GM12878 (cell line): ENCODE data around the gene TBATA. TPM values are rescaled to one million over a fixed set of nuclear protein-coding genes. Genes with fewer than 3 reads are reported as not detected.

Experiments
- ATAC-seq: fragments of 200-7000 bp; cut with Tn5 transposase; 3 replicates; pipeline ENCODE4 v1.9.1; 2020; ENCODE audit warnings: mild to moderate bottlenecking, moderate library complexity
- BruUV-seq: library from RNA; stranded (reverse); fragments of 400-500 nt; replicated peaks from 2 replicates; lab custom pipeline; 2021; lab: Mats Ljungman, UMichigan
- CTCF ChIA-PET: fragments of 300-600 bp; sonication (Branson Sonifier 250); formaldehyde crosslinking; extraction: SDS; loops from one replicate; lab custom pipeline; 2021; ENCODE audit warnings: inconsistent platforms; lab: Yijun Ruan, JAX
- POLR2A ChIA-PET: fragments of 350-600 bp; formaldehyde crosslinking; extraction: SDS; loops from one replicate; lab custom pipeline; 2021; ENCODE audit warnings: inconsistent platforms; lab: Charles Lee
- RAD21 ChIA-PET: fragments of 300-600 bp; sonication (Branson Sonifier 250); formaldehyde crosslinking; loops from one replicate; lab custom pipeline; 2023; ENCODE audit warnings: antibody characterized with exemption; ENCODE audit not compliant: unreplicated experiment; lab: Charles Lee
- SMC1A ChIA-PET: fragments of 300-600 bp; sonication (Branson Sonifier 250); formaldehyde crosslinking; loops from one replicate; lab custom pipeline; 2023; ENCODE audit not compliant: unreplicated experiment, uncharacterized antibody; lab: Charles Lee
- DNase-seq: peaks from one replicate; pipeline ENCODE4 v3.0.0-alpha.2; 2011; ENCODE audit warnings: low read depth, low spot score
- FAIRE-seq: peaks from 3 replicates; lab custom pipeline; 2011; peaks lifted over from hg19 to GRCh38; lab: Jason Lieb, UNC
- H2AFZ ChIP-seq: 2 replicates; pipeline ENCODE4 v1.6.0; 2011; ENCODE audit warnings: low read depth, low read length, control low read depth; ENCODE audit not compliant: control insufficient read depth
- H3K27ac ChIP-seq: 2 replicates; pipeline ENCODE4 v1.5.1; 2011; ENCODE audit warnings: control low read depth; ENCODE audit not compliant: control insufficient read depth, insufficient read depth
- H3K27me3 ChIP-seq, 2 experiments: replicated peaks in 1 of 2; 2 replicates each; pipeline versions ENCODE4 v1.6.0 to v1.6.1; 2011; ENCODE audit warnings: low read length in 1 of 2; ENCODE audit not compliant: control insufficient read depth in 2 of 2, insufficient read depth in 2 of 2
- H3K36me3 ChIP-seq, 2 experiments: 2 replicates each; pipeline ENCODE4 v1.5.1; 2011; ENCODE audit warnings: low read length in 1 of 2; ENCODE audit not compliant: control insufficient read depth in 2 of 2, insufficient read depth in 2 of 2
- H3K4me1 ChIP-seq: 2 replicates; pipeline ENCODE4 v1.6.1; 2011; ENCODE audit warnings: mild to moderate bottlenecking, low read length, moderate library complexity, mixed read lengths; ENCODE audit not compliant: control insufficient read depth, insufficient read depth
- H3K4me2 ChIP-seq: 2 replicates; pipeline ENCODE4 v1.6.0; 2011; ENCODE audit warnings: control low read depth; ENCODE audit not compliant: control insufficient read depth, insufficient read depth
- H3K4me3 ChIP-seq: fragments of 200-600 bp; sonication (generic); 2 replicates; pipeline ENCODE4 v1.5.1; 2016
- H3K79me2 ChIP-seq: 2 replicates; pipeline ENCODE4 v1.6.0; 2011; ENCODE audit warnings: low read length; ENCODE audit not compliant: control insufficient read depth, insufficient read depth
- H3K9ac ChIP-seq: 2 replicates; pipeline ENCODE4 v1.8.0; 2011; ENCODE audit warnings: low read length, control low read depth, mixed read lengths; ENCODE audit not compliant: control insufficient read depth, insufficient read depth
- H3K9me3 ChIP-seq: replicated peaks from 3 replicates; pipeline ENCODE4 v1.5.1; 2011; ENCODE audit warnings: mild to moderate bottlenecking, low read length; ENCODE audit not compliant: control insufficient read depth, insufficient read depth
- H4K20me1 ChIP-seq: 2 replicates; pipeline ENCODE4 v1.6.0; 2011; ENCODE audit not compliant: control insufficient read depth, insufficient read depth
- BACH1 ChIP-seq: fragments of 450-650 bp; IDR thresholded peaks from 2 replicates; pipeline ENCODE4 v1.6.1; 2017; ENCODE audit warnings: mild to moderate bottlenecking, borderline replicate concordance
- CBX3 ChIP-seq: fragments of 200-600 bp; sonication (generic); IDR thresholded peaks from 2 replicates; pipeline ENCODE4 v1.6.1; 2016; ENCODE audit warnings: low read depth, borderline replicate concordance
- IKZF1 ChIP-seq: fragments of 450-650 bp; conservative IDR thresholded peaks from 2 replicates; pipeline ENCODE4 v1.6.1; 2017; ENCODE audit warnings: antibody characterized with exemption, mild to moderate bottlenecking
- POU2F2 ChIP-seq: IDR thresholded peaks from 3 replicates; pipeline ENCODE4 v1.6.1; 2011; ENCODE audit warnings: low read depth, mild to moderate bottlenecking, low read length, borderline replicate concordance
- RAD21 ChIP-seq: IDR thresholded peaks from 2 replicates; pipeline ENCODE4 v1.6.1; 2011; ENCODE audit warnings: mild to moderate bottlenecking, low read depth, low read length, moderate library complexity; ENCODE audit not compliant: insufficient read depth
- RB1 ChIP-seq: fragments of 450-650 bp; formaldehyde crosslinking; IDR thresholded peaks from 2 replicates; pipeline ENCODE4 v1.6.1; 2017; ENCODE audit warnings: mild to moderate bottlenecking, borderline replicate concordance
- RELA ChIP-seq: fragments of 450-650 bp; IDR thresholded peaks from 2 replicates; pipeline ENCODE4 v1.8.0; 2014; ENCODE audit warnings: borderline replicate concordance; ENCODE audit not compliant: partially characterized antibody
- SMARCA5 ChIP-seq: fragments of 450-650 bp; IDR thresholded peaks from 2 replicates; pipeline ENCODE4 v1.6.1; 2017; ENCODE audit warnings: mild to moderate bottlenecking
- TARDBP ChIP-seq: IDR thresholded peaks from 2 replicates; pipeline ENCODE4 v1.6.1; 2016; ENCODE audit warnings: borderline replicate concordance
- TBL1XR1 ChIP-seq: IDR thresholded peaks from 2 replicates; pipeline ENCODE4 v1.6.1; 2012; ENCODE audit warnings: low read depth, low read length, improper control_type of control experiment
- TCF12 ChIP-seq: IDR thresholded peaks from 2 replicates; pipeline ENCODE4 v1.6.1; 2011; ENCODE audit warnings: low read depth, mild to moderate bottlenecking, low read length
- ZNF592 ChIP-seq: fragments of 450-650 bp; IDR thresholded peaks from 2 replicates; pipeline ENCODE4 v1.6.1; 2017; ENCODE audit warnings: mild to moderate bottlenecking, moderate library complexity
- ZZZ3 ChIP-seq: IDR thresholded peaks from 2 replicates; pipeline ENCODE4 v1.6.1; 2011; ENCODE audit warnings: low read depth; ENCODE audit not compliant: control insufficient read depth, insufficient read length
- WGBS: methylation state at CpG from one replicate; pipeline ENCODE4 v1.1.6; 2016; ENCODE audit warnings: low lambda C conversion rate; ENCODE audit not compliant: insufficient replicate concordance, insufficient coverage; ENCODE audit errors: missing lambda C conversion rate; 5-methylcytosine and 5-hydroxymethylcytosine counted together
- in situ Hi-C: fragments of 300-500 bp; cut with MboI; formaldehyde crosslinking; loops from 9 replicates; pipeline ENCODE4 v1.14.3; 2018; ENCODE audit warnings: mixed read lengths
- intact Hi-C: fragments of 100-400 bp; cut with micrococcal nuclease; formaldehyde crosslinking; loops from one replicate; pipeline ENCODE4 v1.14.2; 2022; ENCODE audit not compliant: unreplicated experiment
- polyA plus RNA-seq, 11 experiments: library from polyadenylated mRNA; depleted of rRNA in 4 of 11; unstranded in 6 of 11; stranded (reverse) in 5 of 11; fragments of >200 nt; fragmentation: Nextera tagmentation in 4 of 11; fragmentation: Illumina TruSeq in 1 of 11; extraction: Ambion mirVana in 4 of 11; extraction: Trizol in 1 of 11; gene quantifications; 1 replicate in 1 of 11; 2 replicates in 10 of 11; pipeline versions ENCODE4 v1.2.1 to v1.2.3, GENCODE V29; 2011 to 2016; ENCODE audit warnings: inconsistent platforms in 2 of 11, missing spikeins in 2 of 11, low read depth in 1 of 11
- total RNA-seq, 4 experiments: library from RNA; depleted of rRNA in 3 of 4; stranded (reverse); fragments of >200 nt in 3 of 4; fragmentation: Illumina TruSeq in 1 of 4; extraction: Trizol in 1 of 4; gene quantifications; 2 replicates each; pipeline versions ENCODE4 v1.2.1 to v1.2.3, GENCODE V29; 2013 to 2021
- TF ChIP-seq, protein P1 (sequence below): fragments of 450-650 bp; IDR thresholded peaks from 2 replicates; pipeline ENCODE4 v1.6.1; 2017; ENCODE audit warnings: low read depth, mild to moderate bottlenecking, moderate library complexity

Gene TBATA
- total and polyA plus RNA-seq, 10 of the 15 experiments (the other 5 are each of a cell fraction or from before 2014, with no cell fraction given) = not detected

DNA sequence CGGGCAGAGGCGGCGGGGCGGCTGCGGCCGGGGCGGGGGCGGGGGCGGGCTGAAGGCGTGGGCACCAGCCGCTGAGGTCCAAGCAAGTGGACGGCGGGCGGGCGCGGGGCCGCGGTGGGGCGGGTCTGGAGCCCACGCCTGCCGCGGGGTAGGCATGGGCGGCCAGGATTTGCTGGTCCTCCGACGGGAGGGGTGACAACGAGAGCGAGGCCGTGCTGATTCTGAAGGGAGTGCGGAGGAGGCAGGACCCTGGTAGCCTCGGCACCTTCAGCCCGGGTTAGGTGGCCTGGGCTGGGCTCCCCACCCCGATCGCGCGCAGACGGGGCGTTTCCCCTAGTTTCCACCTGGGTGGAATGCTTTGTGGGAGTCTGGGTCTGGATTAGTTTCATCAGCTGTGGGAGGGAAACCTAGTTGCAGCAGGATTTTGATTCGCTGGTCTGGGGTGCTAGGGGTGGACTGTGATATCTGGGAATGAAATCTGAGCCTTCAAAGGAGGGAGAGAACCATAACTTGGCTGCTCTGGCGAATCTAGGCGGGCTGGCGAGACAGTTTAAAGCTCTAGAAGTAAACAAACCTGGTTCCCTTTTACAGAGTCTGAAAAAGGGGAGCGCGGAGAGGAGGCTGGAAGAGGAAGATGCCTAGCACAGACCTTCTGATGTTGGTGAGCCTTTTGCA is 31.2 kb upstream of the TBATA start:
- Histone ChIP-seq H3K4me2 (peak overlapping the region; percentile 78), H2AFZ (peak overlapping the region; percentile 51), H3K4me3 (peak overlapping the region; percentile 94), H3K36me3 (no peaks in the 10 kb centered on the region; a peak in 1 of 4 replicates), H3K4me1 (no peaks in the 10 kb centered on the region), H3K9ac (peak overlapping the region; percentile 77), H4K20me1 (no peaks in the 10 kb centered on the region; the same call in 1 of the 2 replicates), H3K9me3 (no peaks in the 10 kb centered on the region), H3K79me2 (peaks cover 3% of the 10 kb centered on the region; the same call in 1 of the 2 replicates), H3K27ac (no peak overlapping the region), H3K27me3 (no peaks in the 10 kb centered on the region)
- FAIRE-seq (no peak), DNase-seq (no peak), ATAC-seq (peak; percentile 74)
- intact Hi-C loops = no loop called here
- WGBS = 7% methylated on average over 25 of the region's 43 CpGs
- CTCF ChIA-PET = interaction anchor here (0.7 to 2.0 kb wide), 18 partner anchors 20 to 594 kb away, joined by 3 to 8 read pairs (median 4); no protein-coding TSS in a partner anchor
- POLR2A ChIA-PET = interaction anchor here (0.6 to 0.8 kb wide), 2 partner anchors 16 to 37 kb away, joined by 4 read pairs; no protein-coding TSS in a partner anchor
- BruUV-seq = no TSS peak
- RAD21 ChIA-PET = no interaction called here
- SMC1A ChIA-PET = interaction anchor here (0.6 to 1.7 kb wide), 5 partner anchors 18 to 327 kb away, joined by 3 to 5 read pairs (median 3); no protein-coding TSS in a partner anchor
- in situ Hi-C loops = no loop called here
- TF ChIP-seq CBX3 (no peak), ZZZ3 (no peak), SMARCA5 (no peak), RB1 (no peak), IKZF1 (no peak), BACH1 (no peak), TCF12 (no peak), RAD21 (no peak), POU2F2 (no peak), ZNF592 (no peak), TBL1XR1 (no peak), RELA (no peak), TARDBP (no peak)
- TF ChIP-seq, protein P1, sequence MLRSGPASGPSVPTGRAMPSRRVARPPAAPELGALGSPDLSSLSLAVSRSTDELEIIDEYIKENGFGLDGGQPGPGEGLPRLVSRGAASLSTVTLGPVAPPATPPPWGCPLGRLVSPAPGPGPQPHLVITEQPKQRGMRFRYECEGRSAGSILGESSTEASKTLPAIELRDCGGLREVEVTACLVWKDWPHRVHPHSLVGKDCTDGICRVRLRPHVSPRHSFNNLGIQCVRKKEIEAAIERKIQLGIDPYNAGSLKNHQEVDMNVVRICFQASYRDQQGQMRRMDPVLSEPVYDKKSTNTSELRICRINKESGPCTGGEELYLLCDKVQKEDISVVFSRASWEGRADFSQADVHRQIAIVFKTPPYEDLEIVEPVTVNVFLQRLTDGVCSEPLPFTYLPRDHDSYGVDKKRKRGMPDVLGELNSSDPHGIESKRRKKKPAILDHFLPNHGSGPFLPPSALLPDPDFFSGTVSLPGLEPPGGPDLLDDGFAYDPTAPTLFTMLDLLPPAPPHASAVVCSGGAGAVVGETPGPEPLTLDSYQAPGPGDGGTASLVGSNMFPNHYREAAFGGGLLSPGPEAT = no peak
